Peyer's patch (tissue), 4 donors: Measurements from ENCODE around the gene AIPL1. TPM values are rescaled to one million over a fixed set of nuclear protein-coding genes. Genes with fewer than 3 reads are reported as not detected.

Source experiments
- DNase-seq, 3 donors: peaks; one replicate each; pipeline ENCODE4 v3.0.0-alpha.2; 2017 to 2019
- H3K27ac ChIP-seq, 4 donors: fragments of 200-600 bp; sonication (generic); one replicate each; pipeline ENCODE4 v1.5.1; 2016 to 2019
- H3K27me3 ChIP-seq, 2 donors: fragments of 200-600 bp; sonication (generic); one replicate each; pipeline ENCODE4 v1.5.1; 2019
- H3K36me3 ChIP-seq, 3 donors: fragments of 200-600 bp; sonication (generic); one replicate each; pipeline ENCODE4 v1.5.1; 2016 to 2019
- H3K4me1 ChIP-seq, 4 donors: fragments of 200-600 bp; sonication (generic); one replicate each; pipeline ENCODE4 v1.5.1; 2016 to 2019
- H3K4me3 ChIP-seq, 4 donors: fragments of 200-600 bp; sonication (generic); 1 replicate in 3 of 4; 2 replicates in 1 of 4; pipeline ENCODE4 v1.5.1; 2016 to 2019; ENCODE audit warnings: mild to moderate bottlenecking in 1 of 4
- H3K9me3 ChIP-seq, 4 donors: fragments of 200-600 bp; sonication (generic); one replicate each; pipeline ENCODE4 v1.5.1; 2016 to 2019; ENCODE audit warnings: mild to moderate bottlenecking in 1 of 4
- CTCF ChIP-seq, 6 experiments: fragments of 450-650 bp in 4 of 6; fragments of 200-600 bp in 2 of 6; sonication (generic) in 1 of 6; IDR thresholded peaks; one replicate each; pipeline ENCODE4 v1.5.1; 2017 to 2019; ENCODE audit warnings: antibody characterized with exemption in 6 of 6, mild to moderate bottlenecking in 3 of 6, moderate library complexity in 1 of 6
- POLR2A ChIP-seq, 2 donors: fragments of 450-650 bp; IDR thresholded peaks; one replicate each; pipeline ENCODE4 v1.5.1; 2017; ENCODE audit warnings: antibody characterized with exemption in 2 of 2, mild to moderate bottlenecking in 2 of 2, moderate library complexity in 2 of 2
- total RNA-seq, 4 donors: library from RNA; depleted of rRNA; stranded (reverse); fragments of >200 nt; gene quantifications; one replicate each; pipeline ENCODE4 v1.1.0, GENCODE V29; 2016

AIPL1 gene
- total RNA-seq, 4 donors from 2014 or later: not detected

- no peaks in the 10 kb centered on the region for H3K36me3 ChIP-seq
- no peaks in the 10 kb centered on the region for H3K27me3 ChIP-seq
- peak overlapping the region in 3 of 4 donors; percentile 21 to 30 (median 23) for H3K4me3 ChIP-seq
- no peaks in the 10 kb centered on the region for H3K9me3 ChIP-seq
- peak overlapping the region in 2 of 4 donors; percentile 49 to 57 for H3K27ac ChIP-seq
- peak; percentile 45 to 72 (median 63) for DNase-seq
- peaks cover 0 to 7% (median 0%) of the 10 kb centered on the region in 4 donors for H3K4me1 ChIP-seq
- no peak for TF ChIP-seq POLR2A (IDR thresholded peaks at IDR 0.05)
- no peak for TF ChIP-seq CTCF (IDR thresholded peaks at IDR 0.05)
Observed at GRCh38 chr17:6455321-6455705, 20.4 kb upstream of the AIPL1 start.

- Histone ChIP-seq H3K27ac (peak overlapping the region in 2 of 4 donors; percentile 49 to 57), H3K4me1 (peaks cover 0 to 7% (median 0%) of the 10 kb centered on the region in 4 donors), H3K4me3 (peak overlapping the region in 3 of 4 donors; percentile 21 to 30 (median 23)), H3K36me3 (no peaks in the 10 kb centered on the region), H3K27me3 (no peaks in the 10 kb centered on the region), H3K9me3 (no peaks in the 10 kb centered on the region)
- TF ChIP-seq CTCF (IDR thresholded peaks at IDR 0.05) (no peak), POLR2A (IDR thresholded peaks at IDR 0.05) (no peak)
- DNase-seq: no peak
Observed at GRCh38 chr17:6454495-6455320, 19.8 kb upstream of the AIPL1 start.

- H3K4me1 ChIP-seq: peaks cover 0 to 7% (median 0%) of the 10 kb centered on the region in 4 donors
- H3K36me3 ChIP-seq: no peaks in the 10 kb centered on the region
- H3K4me3 ChIP-seq: no peak overlapping the region
- no peak for DNase-seq
- no peak overlapping the region for H3K27ac ChIP-seq
- no peaks in the 10 kb centered on the region for H3K9me3 ChIP-seq
- H3K27me3 ChIP-seq: no peaks in the 10 kb centered on the region
- TF ChIP-seq CTCF (IDR thresholded peaks at IDR 0.05): no peak
- TF ChIP-seq POLR2A (IDR thresholded peaks at IDR 0.05): no peak
Observed at GRCh38 chr17:6453279-6454024, 18.5 kb upstream of the AIPL1 start.

- TF ChIP-seq POLR2A (IDR thresholded peaks at IDR 0.05) (no peak), CTCF (IDR thresholded peaks at IDR 0.05) (no peak)
- Histone ChIP-seq H3K4me3 (no peak overlapping the region), H3K36me3 (no peaks in the 10 kb centered on the region), H3K27ac (no peak overlapping the region), H3K4me1 (peaks cover 0 to 7% (median 0%) of the 10 kb centered on the region in 4 donors), H3K9me3 (no peaks in the 10 kb centered on the region), H3K27me3 (no peaks in the 10 kb centered on the region)
- no peak for DNase-seq
Observed at GRCh38 chr17:6452471-6453266, 17.7 kb upstream of the AIPL1 start.
